CD4-positive, alpha-beta T cell treated with Interleukin-6 for 4 hours (primary cell): Measurements from ENCODE around the gene MSS51.

Experiments
- DNase-seq: peaks from one replicate; pipeline ENCODE4 v3.0.0-alpha.2; 2020; ENCODE audit warnings: mixed read lengths

MSS51 gene

DNA sequence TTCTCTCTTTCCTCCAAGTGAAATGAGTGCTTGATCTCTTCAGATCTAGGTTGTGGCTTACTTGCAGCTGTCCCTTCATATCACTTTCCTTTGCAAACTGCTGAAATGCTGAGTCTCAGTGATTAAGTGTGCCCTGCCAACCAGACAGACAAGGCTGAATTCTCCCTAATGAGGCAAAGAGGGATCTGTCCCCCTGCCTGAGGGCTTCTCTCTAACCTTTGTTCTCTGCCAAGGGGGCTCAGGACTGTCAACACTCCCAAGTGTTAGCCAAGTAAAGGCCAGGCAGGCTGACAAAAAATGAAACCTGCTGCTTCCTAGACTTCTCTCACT, at the start of gene MSS51:
TSS of gene MSS51 (minus strand) at position 24 of the 330 bp plus-strand sequence. CDS start 5,277 bp downstream, outside the sequence.
- no peak for DNase-seq

GRCh38 chr10:73480158-73480557, 46.8 kb upstream of the MSS51 start:
- DNase-seq: no peak

DNA sequence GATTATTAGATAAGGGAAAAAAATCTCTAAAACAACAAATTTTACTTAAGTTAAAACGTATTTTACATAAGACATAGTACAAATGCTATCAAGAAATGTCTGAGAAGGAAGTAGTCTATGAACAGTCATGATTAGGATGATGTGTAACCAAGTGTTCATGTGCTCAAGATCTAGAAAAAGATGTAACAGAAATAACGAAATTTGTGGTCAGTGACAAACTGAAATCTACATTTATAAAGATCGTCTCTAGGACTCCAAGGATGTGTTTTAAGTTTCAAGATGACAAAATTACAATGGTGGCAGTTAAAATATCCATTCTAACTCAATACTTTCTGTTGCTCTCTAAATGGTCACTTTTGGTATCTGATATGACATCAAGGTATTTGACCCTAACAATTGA, 45.3 kb upstream of the MSS51 start:
- DNase-seq: no peak

DNA sequence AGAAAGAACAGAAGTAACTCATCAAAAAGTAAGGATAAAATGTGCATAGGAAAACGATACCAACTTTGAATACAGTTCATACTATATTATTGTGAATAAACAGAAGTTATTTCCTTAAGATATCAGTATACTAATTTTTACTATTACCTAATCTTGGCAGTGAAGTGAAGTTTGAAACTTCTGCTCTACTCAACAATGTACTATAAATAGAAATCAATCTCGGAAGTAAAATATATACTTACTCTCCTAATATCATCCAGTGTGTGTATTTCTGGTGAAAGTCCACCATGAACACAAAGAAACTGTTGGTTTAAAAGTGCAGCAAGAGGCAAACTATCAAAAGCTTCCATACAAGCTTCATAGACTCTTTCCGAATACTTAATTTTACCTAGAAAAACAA, 37.9 kb upstream of the MSS51 start:
- DNase-seq: no peak

DNA sequence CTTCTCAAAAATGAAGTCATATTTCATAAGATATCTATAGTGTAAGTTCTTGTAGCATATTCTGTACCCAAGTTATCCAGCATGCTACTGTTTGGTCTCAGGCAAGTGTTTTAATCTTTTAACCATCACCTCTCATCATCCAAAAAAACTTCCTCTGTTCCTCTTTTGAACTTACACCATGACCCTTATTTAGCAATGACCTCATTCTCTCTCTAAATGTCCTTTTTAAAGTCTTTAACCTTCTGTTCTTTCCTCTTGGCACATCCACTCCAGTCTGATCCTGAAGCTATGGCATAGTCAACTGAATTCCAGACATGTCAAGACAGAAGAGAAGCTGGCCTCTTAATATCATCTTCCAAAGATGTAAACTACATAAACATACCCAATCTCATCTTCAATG, 36.2 kb upstream of the MSS51 start:
- DNase-seq: no peak

GRCh38 chr10:73467206-73467605, 33.8 kb upstream of the MSS51 start:
- DNase-seq: no peak

DNA sequence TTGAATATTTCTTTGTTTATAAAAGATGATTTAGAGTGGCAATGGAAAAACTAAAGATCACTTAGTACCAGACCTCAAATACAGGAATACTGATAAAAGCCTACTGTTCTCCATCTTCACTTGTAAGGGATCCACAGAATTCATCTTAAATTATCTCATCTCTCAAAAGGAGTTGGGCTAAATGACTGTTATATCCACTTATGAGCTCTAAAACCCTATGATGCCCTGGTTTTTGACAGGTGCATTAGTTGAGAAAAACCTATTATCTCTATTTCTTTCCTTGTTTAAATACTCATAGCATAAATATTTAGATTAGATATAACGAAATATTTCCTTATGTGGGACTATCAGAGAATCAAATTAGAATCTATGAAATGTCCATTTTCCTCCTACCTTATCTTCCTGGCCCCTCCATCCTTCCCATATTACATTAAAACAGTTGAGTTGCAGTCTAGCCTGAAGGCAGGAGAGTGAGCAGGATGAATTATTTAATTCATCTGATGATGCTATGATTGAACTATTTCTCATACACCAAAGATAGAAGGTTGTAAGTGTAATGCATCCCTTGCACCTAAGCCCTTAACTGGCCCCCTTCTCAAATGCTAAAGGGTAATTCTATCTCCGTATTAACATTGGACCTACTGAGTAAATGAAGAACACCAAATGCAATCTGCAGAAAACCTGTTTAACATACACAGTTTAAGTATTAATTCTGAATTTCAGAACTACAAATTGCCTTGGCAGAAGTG, 32.8 kb upstream of the MSS51 start:
- no peak for DNase-seq

- no peak for DNase-seq
Measured at GRCh38 chr10:73460897-73461296, 27.5 kb upstream of the MSS51 start.

- DNase-seq: no peak
Measured at GRCh38 chr10:73459683-73460314, 26.4 kb upstream of the MSS51 start.

GRCh38 chr10:73456187-73456890, 23.0 kb upstream of the MSS51 start:
- no peak for DNase-seq

DNA sequence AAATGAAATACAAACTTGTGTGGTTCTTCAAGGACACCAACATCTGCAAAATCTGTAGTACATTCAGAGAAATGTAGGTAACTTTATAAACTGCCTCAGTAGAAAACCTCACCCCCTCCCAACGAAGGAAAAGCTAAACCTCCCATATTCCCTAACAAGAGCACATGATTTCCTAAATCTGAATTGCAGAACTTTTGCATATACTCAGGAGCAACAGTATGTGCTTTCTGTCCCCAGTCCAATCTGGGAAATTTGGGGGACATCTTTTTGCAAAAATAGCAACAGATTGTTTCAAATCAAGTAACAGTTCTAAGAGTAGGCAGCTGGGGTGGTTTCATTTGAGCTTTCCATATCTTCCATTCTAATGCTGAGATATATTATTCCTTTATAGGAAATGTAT, 15.8 kb upstream of the MSS51 start:
- DNase-seq: no peak

- DNase-seq: no peak
Measured at GRCh38 chr10:73448384-73448783, 15.0 kb upstream of the MSS51 start.

DNA sequence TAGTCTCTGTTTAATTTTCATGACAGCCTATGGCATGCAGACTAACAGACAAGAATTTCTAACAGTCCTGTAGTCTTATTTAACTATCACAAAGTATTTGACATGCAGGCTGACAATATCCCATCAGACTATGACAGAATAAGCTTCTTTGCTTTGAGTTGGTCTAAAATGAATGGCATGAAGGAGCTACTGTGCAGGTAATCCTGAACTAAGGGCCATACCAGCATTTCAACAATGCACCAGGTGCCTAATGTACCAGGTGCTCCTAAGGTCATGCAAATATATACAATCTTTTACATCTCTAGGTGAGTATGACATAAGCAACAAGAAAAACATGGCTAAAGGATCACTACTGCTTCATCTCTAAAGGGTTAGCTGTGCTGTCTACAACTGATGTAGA, 13.6 kb upstream of the MSS51 start:
- no peak for DNase-seq

DNA sequence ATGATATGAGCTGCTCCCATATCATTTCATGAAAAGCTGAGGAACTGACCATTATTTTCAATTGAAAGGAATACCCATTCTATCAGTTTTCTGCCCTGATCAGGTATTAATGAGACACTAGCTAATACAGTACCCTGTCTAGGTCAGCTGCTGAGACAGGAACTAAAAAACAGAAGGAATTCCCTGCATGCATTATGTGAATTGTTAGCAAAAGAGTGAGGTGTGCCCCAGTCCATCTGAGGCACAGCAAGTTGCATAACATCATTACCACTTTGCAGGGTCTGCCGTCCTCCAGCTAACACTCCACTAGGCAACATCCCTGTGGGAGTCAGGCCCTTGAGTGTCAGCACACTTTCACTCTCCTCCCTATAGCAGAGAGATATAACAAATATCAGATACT, 11.1 kb upstream of the MSS51 start:
- DNase-seq: no peak

DNA sequence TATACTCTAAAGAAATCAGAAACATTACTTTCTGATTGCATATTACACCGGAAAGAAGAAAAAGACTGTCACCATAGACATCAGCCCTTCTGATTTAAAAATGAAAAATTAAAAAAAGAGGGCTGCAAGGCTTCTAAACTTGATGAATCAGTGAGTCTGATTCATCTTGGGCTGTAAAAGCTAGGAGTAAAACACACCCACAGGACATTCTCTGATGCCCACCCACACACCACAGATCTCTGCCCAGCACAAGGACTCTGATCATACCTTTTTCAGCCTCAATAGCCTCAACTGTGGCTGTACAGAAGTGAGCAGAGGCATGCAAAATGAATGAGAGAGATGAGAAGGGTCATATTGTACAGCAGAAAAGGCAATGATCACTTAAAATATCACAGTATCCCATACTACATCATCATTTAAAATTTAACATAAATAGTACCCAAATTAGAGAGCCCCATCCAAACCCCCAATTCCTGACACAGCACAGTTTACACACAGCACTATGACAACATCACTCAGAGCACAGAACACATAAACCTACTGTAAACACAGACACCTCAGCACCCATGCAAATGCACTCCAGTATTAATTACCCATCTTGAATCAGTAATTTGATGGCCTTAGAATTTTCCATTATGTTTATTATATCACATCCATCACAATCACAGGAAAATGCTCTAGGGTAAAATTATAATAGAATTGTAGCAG, 6.4 kb upstream of the MSS51 start:
- no peak for DNase-seq

GRCh38 chr10:73439055-73439454, 5.7 kb upstream of the MSS51 start:
- no peak for DNase-seq

DNA sequence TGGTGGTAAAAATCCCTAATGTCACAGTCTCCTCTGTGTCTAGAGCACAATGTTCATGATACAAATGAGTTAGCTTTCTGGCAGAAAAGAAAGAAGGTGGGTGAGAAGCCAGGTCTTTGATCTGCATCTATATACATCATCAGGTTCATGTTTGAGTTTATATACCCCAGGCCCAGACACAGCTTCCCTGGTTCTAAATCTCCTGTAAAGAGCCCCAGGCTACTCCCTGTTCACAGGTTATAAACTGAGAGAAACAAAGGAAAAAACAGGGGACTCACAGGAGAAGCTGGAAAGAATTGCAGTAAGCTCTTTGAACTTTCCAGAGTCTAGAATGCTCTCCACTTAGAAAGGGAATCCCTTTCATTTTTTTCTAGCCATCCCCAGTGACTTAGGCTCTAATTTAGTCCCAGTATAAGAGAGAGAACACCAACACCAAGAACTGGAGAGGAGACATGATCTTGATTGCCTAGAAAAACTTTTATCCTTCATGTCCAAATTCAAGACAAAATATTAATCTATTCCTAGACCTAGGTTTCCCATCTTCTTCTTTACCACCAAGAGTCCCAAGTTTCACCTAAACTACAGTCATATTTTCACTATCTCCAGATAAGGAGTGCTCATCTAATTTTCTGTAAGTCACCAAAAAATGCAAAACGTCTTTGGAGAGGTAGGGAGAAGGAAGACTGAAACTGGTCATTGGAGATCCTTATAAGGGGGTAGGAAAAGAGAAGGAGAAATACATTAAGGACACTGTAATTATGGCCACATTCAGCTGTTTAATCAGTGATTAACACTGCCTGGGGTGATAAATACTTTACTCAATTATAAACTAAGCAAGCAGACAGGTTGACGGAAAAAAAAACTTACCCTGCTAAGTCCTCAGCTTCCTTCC, 469 bp downstream of the MSS51 start:
- DNase-seq: no peak

GRCh38 chr10:73426318-73426717, 7.0 kb downstream of the MSS51 start:
- no peak for DNase-seq

GRCh38 chr10:73424478-73424877, 8.9 kb downstream of the MSS51 start:
- no peak for DNase-seq

DNA sequence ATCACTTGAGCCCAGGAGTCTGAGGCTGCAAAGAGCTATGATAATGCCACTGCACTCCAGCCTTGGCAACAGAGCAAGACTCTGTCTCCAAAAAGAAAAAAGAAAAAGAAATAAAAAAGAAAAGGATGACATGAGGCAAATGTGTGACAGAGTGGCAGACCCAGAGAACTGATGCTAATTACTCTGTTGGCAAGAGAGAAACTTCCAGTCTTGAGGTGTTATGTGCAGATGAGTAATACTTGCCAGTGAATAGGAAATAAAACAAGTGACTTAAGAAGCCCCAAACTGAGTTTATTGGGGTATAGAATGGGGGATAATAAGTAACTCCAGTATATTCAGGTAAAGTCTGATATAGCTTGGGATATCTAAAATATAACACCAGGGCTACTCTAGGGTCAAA, 10.1 kb downstream of the MSS51 start:
- no peak for DNase-seq

DNA sequence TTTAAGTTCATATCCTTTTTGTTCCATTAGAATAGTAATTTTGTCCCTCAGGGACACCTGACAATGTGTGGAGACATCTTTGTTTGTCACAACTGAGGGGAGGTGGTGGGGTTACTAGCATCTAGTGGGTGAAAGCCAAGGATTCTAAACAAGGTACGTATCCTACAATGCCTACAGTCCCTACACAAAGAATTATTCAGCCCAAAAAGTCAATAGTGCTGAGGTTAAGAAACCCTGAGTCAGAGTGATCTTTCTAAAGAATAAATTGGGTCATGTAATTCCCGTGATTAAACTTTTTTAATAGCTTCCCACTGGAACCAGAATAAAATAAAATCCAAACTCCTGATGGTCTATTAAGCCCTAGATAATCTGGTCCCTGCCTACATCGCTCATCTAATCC, 16.8 kb downstream of the MSS51 start:
- DNase-seq: no peak

DNA sequence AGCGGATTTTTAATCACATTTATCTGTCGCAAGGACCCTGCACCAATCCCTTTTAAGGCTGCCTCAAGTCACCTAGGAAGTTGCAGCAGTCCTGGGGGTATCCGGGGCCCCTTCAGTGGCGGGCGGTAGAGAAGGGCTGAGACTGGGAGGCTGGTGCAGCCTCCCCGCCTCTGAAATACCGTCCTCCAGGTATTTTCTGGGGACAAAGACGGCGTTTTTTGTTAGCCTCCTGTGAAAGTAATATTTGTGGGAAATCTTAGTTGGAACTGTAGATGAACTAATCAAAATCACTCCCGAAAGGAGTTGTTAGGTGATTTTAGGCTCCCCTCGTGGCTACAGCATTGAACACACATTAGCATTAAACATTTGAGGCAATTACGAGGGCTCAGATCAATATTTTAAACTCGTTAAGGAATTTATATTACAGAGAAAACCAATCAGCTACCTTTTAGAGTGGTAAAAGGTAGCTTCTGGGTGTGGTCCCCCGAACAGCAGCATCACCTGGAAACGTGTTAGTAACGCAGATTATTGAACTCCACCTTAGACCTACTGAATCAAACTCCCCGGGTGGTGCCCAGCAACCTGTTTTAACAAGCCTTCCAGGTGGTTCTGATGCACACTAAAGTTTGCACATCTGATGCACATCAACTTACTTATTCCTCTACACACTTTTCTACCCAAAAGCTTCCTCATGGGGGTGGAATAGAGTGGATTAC, 19.0 kb downstream of the MSS51 start:
- DNase-seq: peak; percentile 5
